ENCODE results near the gene NIF3L1. TPM values are rescaled to one million over a fixed set of nuclear protein-coding genes. Genes with fewer than 3 reads are reported as not detected.
A peak's percentile ranks its signal among the peaks of the same experiment; 100 is the strongest.

NIF3L1 gene
- total and polyA plus RNA-seq, 2 of the 13 experiments (the other 11 are each of a cell fraction or from before 2014, with no cell fraction given): 67.9 to 75.2 TPM

DNA sequence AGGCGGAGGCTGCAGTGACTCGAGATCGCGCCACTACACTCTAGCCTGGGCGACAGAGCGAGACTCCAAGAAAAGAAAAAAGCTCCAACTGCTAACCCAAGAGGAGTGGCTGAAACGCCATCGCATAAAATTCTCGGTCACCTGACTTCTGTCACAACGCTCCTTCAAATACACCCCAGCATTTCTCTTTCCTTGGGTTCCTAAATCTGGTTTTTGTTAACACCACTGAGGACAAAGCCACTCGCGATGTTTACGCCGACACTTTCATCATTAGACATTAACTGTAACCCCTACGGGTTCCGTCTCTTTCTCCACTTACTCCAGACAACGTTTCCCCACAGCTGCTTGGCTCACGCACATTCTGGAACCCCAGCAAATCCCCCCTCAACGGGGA lies 25.4 kb upstream of the NIF3L1 start (continued):
- no peak for TF ChIP-seq DR1 (CRISPR knock-in tag; IDR thresholded peaks at IDR 0.05)
- TF ChIP-seq TBX3 (IDR thresholded peaks at IDR 0.05; ENCODE audit: borderline replicate concordance): no peak
- TF ChIP-seq RFX3 (CRISPR knock-in tag; IDR thresholded peaks at IDR 0.05): no peak
- no peak for TF ChIP-seq ZMYM3 (CRISPR knock-in tag; IDR thresholded peaks at IDR 0.05)
- no peak for TF ChIP-seq POLR2G (IDR thresholded peaks at IDR 0.05; ENCODE audit: low read depth, low read length)

DNA sequence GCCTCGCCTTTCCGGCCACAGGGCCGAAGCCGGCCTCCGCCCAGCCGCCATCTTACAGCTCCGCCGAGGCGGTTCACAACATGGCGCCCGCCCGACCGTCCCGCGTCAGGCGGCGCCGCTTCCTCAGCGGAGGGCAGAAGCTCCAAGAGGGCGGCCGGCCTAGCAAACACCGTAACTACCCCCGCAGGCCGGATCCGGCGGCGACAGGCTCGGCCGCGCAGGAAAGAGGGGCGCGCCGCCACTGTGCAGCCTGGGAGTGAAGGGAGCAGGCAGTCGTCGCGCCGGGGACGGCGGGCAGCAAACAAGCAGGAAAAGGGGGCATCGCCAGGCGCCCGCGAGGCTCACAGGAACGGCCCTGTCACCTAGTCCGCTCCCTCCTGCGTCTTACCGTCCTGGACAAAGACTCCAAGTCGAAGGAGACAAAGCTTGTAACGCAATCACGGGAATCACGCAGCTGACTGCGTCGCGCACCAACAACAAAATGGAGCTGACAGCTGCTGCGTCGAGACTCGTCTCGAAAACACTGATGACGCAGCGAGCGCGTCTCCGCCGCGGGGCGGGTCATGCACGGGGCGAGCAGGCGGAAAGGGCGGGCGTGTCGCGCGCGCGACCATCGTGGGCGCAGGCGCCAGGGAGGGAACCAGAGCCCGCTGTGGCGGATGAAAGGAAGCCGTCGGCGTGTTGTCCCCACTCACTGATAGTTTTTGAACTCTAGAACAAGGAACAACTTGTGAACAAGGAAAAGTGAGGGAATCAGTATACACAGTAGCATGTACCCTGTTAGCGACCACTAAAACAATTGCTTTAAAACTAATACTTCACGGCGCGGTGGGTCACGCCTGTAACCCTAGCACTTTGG lies 24.8 kb upstream of the NIF3L1 start, which contains the start of gene CLK1:
Gene CLK1 (minus strand): TSS at position 483 of the 859 bp plus-strand sequence. CDS start 2,796 bp downstream, outside the sequence.
- TSS peak; percentile 88 for BruUV-seq (replicated peaks)
- Histone ChIP-seq H2AFZ (ENCODE audit: low read length) (peak within 1 kb of the TSS; percentile 31), H3K4me1 (ENCODE audit: insufficient read depth, low read length) (peaks cover 55% of the 10 kb centered on the region), H3K27me3 (ENCODE audit: control insufficient read depth in 1 of 2, insufficient read depth in 2 of 2, low read length in 2 of 2) (no peaks in the 10 kb centered on the region; a peak in 1 of 5 replicates), H4K20me1 (ENCODE audit: insufficient read depth, low read length) (peaks cover 42% of the 10 kb centered on the region), H3K4me2 (ENCODE audit: low read depth, low read length) (peak within 1 kb of the TSS; percentile 83), H3K9me3 (ENCODE audit: low read length) (no peaks in the 10 kb centered on the region), H3K4me3 (replicated peaks in 1 of 3; ENCODE audit: insufficient read depth in 1 of 3, low read depth in 2 of 3, low read length in 3 of 3) (peak within 1 kb of the TSS; percentile 91 to 99 (median 97)), H3K36me3 (replicated peaks in 1 of 2; ENCODE audit: control insufficient read depth in 1 of 2, insufficient read depth in 2 of 2, low read length in 2 of 2) (peaks cover 3 to 18% of the 10 kb centered on the region in 2 experiments; a peak in 3 of 5 replicates), H3K9ac (ENCODE audit: insufficient read depth, low read depth, low read length) (peak within 1 kb of the TSS; percentile 100), H3K79me2 (ENCODE audit: insufficient read depth, low read length) (peaks cover 51% of the 10 kb centered on the region), H3K27ac (ENCODE audit: extremely low read length, insufficient read depth, low read length) (peak within 1 kb of the TSS; percentile 98)
- 2% methylated on average over 69 of the region's 89 CpGs for WGBS (ENCODE audit: low lambda C conversion rate)
- FAIRE-seq (peak; percentile 74), DNase-seq (ENCODE audit: low spot score) (peak; percentile 89), ATAC-seq (peak; percentile 80)
- intact Hi-C loops (cut with micrococcal nuclease; ENCODE audit: unreplicated experiment): loop anchor here (1.0 to 5.0 kb wide), 3 partner anchors 25 to 108 kb away; partner anchors contain the start of genes NIF3L1 and PPIL3
- POLR2A ChIA-PET: interaction anchor here (0.6 to 3.0 kb wide), 47 partner anchors 8 to 916 kb away, joined by 3 to 80 read pairs (median 6); partner anchors contain the start of genes ALS2, AOX1, BZW1 and CASP10
- CTCF ChIA-PET (ENCODE audit: low intra/inter-chr PET ratio, low total read pairs): no interaction called here
- in situ Hi-C loops (cut with HindIII; ENCODE audit: extremely low pct_ligation_motif_present, low pct_unique_long_range_greater_than_20kb): no loop called here
- TF ChIP-seq POLR2AphosphoS2 (IDR thresholded peaks at IDR 0.05; ENCODE audit: low read depth, low read length): peak; percentile 99
- peak; percentile 98 for TF ChIP-seq KDM5B (CRISPR knock-in tag; IDR thresholded peaks at IDR 0.05; ENCODE audit: borderline replicate concordance)
- peak; percentile 98 for TF ChIP-seq KDM2A (CRISPR knock-in tag; IDR thresholded peaks at IDR 0.05; ENCODE audit: borderline replicate concordance, low read depth)
- peak; percentile 92; the same call in 1 of the 2 replicates for TF ChIP-seq HOXA9 (CRISPR knock-in tag; IDR thresholded peaks at IDR 0.05; ENCODE audit: borderline replicate concordance)
- peak; percentile 99 for TF ChIP-seq ARID2 (CRISPR knock-in tag; IDR thresholded peaks at IDR 0.05; ENCODE audit: borderline replicate concordance)
- TF ChIP-seq ZNF766 (CRISPR knock-in tag; IDR thresholded peaks at IDR 0.05; ENCODE audit: borderline replicate concordance): peak; percentile 93
- TF ChIP-seq AHR (CRISPR knock-in tag; IDR thresholded peaks at IDR 0.05): peak; percentile 80; the same call in 1 of the 2 replicates
- TF ChIP-seq ZSCAN12 (CRISPR knock-in tag; IDR thresholded peaks at IDR 0.05): peak; percentile 86; the same call in 1 of the 2 replicates
- TF ChIP-seq SP1 (IDR thresholded peaks at IDR 0.05): no peak
- TF ChIP-seq SP1 (CRISPR knock-in tag; IDR thresholded peaks at IDR 0.05): peak; percentile 93
- TF ChIP-seq KAT7 (CRISPR knock-in tag; IDR thresholded peaks at IDR 0.05; ENCODE audit: borderline replicate concordance): peak; percentile 94
- TF ChIP-seq POGZ (CRISPR knock-in tag; IDR thresholded peaks at IDR 0.05): peak; percentile 92
- peak; percentile 84; the same call in 1 of the 2 replicates for TF ChIP-seq RFXANK (CRISPR knock-in tag; IDR thresholded peaks at IDR 0.05)
- TF ChIP-seq DNMT3B (CRISPR knock-in tag; conservative IDR thresholded peaks at IDR 0.05): peak; percentile 81
- TF ChIP-seq MEIS2 (CRISPR knock-in tag; IDR thresholded peaks at IDR 0.05): peak; percentile 97
- TF ChIP-seq ZNF615 (CRISPR knock-in tag; IDR thresholded peaks at IDR 0.05; ENCODE audit: borderline replicate concordance): peak; percentile 78; the same call in 1 of the 2 replicates
- TF ChIP-seq RBAK (CRISPR knock-in tag; IDR thresholded peaks at IDR 0.05): 0 out of 2 replicates have a peak, but pooled peaks have one; percentile 8
- TF ChIP-seq TOPORS (CRISPR knock-in tag; IDR thresholded peaks at IDR 0.05): peak; percentile 98
- no peak; the same call in 1 of the 2 replicates for TF ChIP-seq DNMT1 (CRISPR knock-in tag; IDR thresholded peaks at IDR 0.05)
